Mucosa of stomach (tissue), 1 donor: ENCODE data around the gene SLC51A.
A peak's percentile ranks its signal among the peaks of the same experiment; 100 is the strongest.
"Not testable (repeated sequence)": the region's sequence is repeated elsewhere in the genome, so short reads cannot be mapped to it uniquely, and the experiment has no call there.

ENCODE experiments used
- H3K27me3 ChIP-seq: one replicate; pipeline ENCODE4 v1.7.0; 2013; ENCODE audit warnings: mild to moderate bottlenecking, low read length; ENCODE audit not compliant: control insufficient read depth, insufficient read depth
- H3K36me3 ChIP-seq: one replicate; pipeline ENCODE4 v1.7.0; 2013; ENCODE audit warnings: low read length; ENCODE audit not compliant: control insufficient read depth, insufficient read depth
- H3K4me1 ChIP-seq: one replicate; pipeline ENCODE4 v1.7.0; 2013; ENCODE audit warnings: mild to moderate bottlenecking, low read length; ENCODE audit not compliant: control insufficient read depth, insufficient read depth
- H3K4me3 ChIP-seq: one replicate; pipeline ENCODE4 v1.7.0; 2013; ENCODE audit warnings: low read length
- H3K9ac ChIP-seq: one replicate; pipeline ENCODE4 v1.7.0; 2013; ENCODE audit warnings: mild to moderate bottlenecking, low read length, moderate library complexity
- H3K9me3 ChIP-seq: one replicate; pipeline ENCODE4 v1.7.0; 2013; ENCODE audit warnings: mild to moderate bottlenecking, low read length, moderate library complexity; ENCODE audit not compliant: control insufficient read depth
- donor health status: Pancreatic carcinoma.

SLC51A gene

DNA sequence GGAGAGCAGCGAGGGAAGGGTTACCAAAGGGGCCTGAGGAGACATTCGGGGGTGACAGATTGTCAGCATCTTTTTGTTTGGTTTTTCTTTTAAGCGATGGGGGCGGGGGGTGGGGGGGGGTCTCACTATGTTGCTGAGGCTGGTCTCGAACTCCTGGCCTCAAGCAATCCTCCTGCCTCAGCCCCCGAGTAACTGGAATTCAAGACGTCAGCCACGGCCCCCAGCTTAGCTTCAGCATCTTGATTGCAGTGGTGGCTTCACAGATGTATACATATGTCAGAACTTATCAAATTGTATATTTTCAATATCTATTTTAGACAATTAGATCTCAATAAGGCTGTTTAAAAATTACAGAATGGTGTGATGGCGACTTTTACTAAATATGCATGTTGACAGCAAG lies 36.0 kb upstream of the SLC51A start:
- H3K9me3 ChIP-seq: no peaks in the 10 kb centered on the region
- H3K9ac ChIP-seq: no peak overlapping the region
- H3K4me3 ChIP-seq: no peak overlapping the region
- H3K36me3 ChIP-seq: no peaks in the 10 kb centered on the region
- H3K4me1 ChIP-seq: peaks cover 36% of the 10 kb centered on the region
- H3K27me3 ChIP-seq: no peaks in the 10 kb centered on the region

DNA sequence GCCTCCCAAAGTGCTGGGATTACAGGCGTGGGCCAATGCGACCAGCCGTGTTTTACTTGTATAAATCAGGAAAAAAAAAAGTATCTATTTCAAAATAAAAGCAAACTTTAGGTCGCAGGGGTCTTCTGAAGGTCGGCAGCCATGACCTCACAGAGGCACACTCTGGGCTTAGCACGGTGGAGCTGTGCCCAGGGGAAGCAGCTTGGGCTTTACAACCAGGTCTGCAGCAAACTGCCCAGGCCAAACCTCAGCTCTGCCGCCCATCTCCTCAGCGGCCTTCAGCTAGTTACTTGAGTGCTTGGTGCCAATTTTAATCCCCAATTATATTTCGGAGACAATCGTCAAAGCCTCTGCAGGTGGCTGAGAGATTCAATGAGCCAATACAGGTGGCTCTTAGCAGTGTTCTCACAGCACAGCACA lies 35.2 kb upstream of the SLC51A start:
- no peaks in the 10 kb centered on the region for H3K9me3 ChIP-seq
- no peaks in the 10 kb centered on the region for H3K27me3 ChIP-seq
- H3K4me3 ChIP-seq: no peak overlapping the region
- no peak overlapping the region for H3K9ac ChIP-seq
- H3K36me3 ChIP-seq: no peaks in the 10 kb centered on the region
- peaks cover 36% of the 10 kb centered on the region for H3K4me1 ChIP-seq

DNA sequence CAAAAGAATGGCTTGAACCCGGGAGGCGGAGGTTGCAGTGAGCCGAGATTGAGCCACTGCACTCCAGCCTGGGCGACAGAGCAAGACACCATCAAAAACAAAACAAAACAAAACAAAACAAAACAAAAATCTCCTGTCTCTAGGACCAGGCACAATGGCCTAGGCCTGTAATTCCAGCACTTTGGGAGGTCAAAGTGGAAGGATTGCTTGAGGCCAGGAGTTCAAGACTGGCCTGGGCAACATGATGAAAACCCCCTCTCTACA lies 32.2 kb upstream of the SLC51A start:
- H3K4me1 ChIP-seq: peaks cover 23% of the 10 kb centered on the region
- not testable (repeated sequence) for H3K27me3 ChIP-seq

DNA sequence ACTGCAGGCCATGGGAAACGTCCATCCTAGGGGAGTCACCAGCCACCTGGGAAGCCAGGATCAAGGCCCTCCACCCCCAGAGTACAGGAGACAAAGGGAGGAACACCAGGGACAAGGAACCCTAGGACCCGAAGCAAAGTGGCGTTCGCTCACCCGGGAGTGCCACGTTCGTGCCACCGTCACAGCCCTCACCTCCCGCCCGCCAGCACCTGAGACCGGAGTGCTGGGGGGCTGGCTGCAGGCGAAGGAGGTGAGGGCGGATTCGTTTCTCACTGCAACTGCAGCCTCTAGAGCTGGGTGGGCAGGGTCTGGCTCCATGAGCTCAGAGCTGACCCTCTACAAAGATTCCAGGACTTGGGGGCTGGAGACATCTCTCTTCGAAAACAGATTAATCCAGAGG lies 31.5 kb upstream of the SLC51A start:
- no peak overlapping the region for H3K4me3 ChIP-seq
- no peaks in the 10 kb centered on the region for H3K9me3 ChIP-seq
- H3K4me1 ChIP-seq: peaks cover 16% of the 10 kb centered on the region
- no peak overlapping the region for H3K9ac ChIP-seq
- no peaks in the 10 kb centered on the region for H3K27me3 ChIP-seq
- no peaks in the 10 kb centered on the region for H3K36me3 ChIP-seq

More for the DNA sequence above, 32.2 kb upstream of the SLC51A start:
- H3K9ac ChIP-seq, H3K4me3 ChIP-seq, H3K36me3 ChIP-seq, H3K9me3 ChIP-seq: not testable (repeated sequence)

DNA sequence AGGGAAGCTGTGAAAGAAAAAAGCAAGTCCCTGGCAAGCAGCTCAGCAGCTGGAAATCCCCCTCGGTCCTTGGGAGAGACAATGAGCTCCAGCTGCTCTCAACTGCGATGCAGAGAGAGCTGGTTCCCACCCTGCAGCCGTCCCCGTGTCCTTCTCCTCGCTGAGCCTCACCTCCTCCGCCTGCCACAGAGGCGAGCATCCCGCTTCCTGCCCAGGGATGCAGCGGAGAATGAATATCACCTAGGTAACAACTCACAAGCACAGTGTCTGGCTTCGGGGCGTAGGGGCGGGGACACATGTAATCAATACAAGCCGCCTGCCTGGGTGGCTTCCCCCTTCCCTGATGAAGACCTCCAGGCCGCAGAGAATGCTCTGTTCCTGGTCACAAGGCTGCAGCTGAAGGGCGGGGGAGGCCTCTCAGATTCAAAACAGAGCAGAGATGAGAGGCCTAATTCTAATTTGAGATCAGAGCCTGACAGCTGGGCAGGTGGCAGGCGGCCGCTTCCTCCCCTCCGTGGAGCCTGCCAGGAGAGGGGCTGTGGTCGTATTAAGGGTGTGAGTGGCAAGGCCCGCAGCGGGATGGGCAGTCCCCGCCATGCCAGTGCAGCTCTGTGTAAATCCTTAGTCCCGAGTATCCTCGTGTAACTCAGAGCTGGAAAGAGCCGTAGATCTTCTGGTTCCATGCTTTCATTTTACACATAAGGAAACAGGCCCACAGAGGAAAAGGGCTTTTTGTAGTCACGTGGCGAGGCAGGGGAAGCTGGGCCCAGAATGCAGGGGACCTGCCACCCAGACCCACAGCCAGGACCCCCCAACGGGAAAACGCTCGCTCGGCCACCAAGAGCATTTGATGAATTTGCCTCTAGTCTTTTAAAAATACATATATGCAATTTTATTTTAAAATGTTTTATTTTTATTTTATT lies 29.4 kb upstream of the SLC51A start:
- Histone ChIP-seq H3K36me3 (no peaks in the 10 kb centered on the region), H3K4me3 (no peak overlapping the region), H3K27me3 (no peaks in the 10 kb centered on the region), H3K9me3 (no peaks in the 10 kb centered on the region), H3K9ac (peak overlapping the region; percentile 7), H3K4me1 (peaks cover 14% of the 10 kb centered on the region)

DNA sequence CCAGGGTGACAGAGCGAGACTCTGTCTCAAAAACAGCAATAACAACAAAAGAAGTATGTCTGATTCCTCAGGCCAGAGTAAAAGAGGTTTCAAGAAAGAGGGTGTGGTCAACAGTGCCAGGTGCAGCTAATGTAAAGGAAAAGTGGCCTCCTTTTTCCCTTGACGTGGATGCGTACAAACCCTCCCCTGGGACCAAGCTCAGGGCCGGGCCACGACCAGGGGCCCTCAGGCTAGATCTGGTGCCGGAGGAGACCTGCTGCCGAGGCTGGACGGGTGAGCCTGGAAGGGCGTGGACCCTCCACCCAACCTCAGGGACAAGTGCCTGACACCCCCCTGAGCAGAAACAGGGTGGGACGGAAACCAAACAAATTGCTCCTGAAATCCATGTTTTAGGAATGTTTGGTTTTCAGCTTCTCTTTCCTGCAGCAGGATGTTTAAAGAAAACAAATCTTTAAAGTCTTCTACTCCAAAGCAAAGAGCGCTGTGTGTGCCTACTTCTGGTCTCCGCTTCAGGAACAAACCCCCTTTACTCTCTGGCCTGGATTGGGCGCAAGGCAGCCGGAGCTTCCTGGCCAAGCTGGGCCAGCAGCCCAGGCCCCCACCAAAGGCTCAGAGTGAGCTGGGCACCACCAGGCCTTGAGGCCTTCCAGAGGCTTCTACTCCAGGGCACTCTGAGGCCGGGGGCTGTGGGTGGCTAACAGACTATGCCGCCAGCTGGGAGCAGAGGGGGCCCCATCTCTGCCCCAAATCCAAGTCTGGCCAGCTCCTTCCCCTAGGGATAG lies 26.6 kb upstream of the SLC51A start:
- Histone ChIP-seq H3K9me3 (no peaks in the 10 kb centered on the region), H3K9ac (no peak overlapping the region), H3K27me3 (no peaks in the 10 kb centered on the region), H3K4me1 (peaks cover 30% of the 10 kb centered on the region), H3K36me3 (no peaks in the 10 kb centered on the region), H3K4me3 (no peak overlapping the region)

DNA sequence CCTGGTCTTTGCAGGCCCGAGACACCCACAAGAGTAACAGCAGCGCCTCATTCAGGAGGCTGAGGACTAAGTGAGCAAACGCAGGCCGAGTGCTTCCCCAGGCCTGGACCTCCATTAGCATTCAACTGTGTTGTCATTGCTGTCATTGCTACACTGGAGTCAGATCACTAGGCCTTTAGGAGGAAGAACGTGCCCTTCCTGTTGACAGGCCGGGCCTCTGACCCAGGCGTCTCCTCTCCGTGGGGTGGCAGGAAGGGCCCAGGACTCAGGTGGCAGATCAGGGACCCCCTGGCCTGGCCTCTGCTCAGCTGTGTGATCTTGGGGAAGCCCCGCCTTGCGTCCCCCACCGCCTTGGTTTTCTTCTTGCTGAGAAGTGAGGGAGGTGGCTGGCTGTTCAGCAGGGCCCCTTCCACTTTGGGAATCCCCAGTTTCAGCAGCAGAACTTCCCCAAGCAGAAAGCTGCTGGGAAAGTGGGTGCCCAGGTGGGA lies 24.3 kb upstream of the SLC51A start:
- Histone ChIP-seq H3K9me3 (no peaks in the 10 kb centered on the region), H3K4me1 (peaks cover 48% of the 10 kb centered on the region), H3K9ac (peak overlapping the region; percentile 32), H3K4me3 (no peak overlapping the region), H3K27me3 (no peaks in the 10 kb centered on the region), H3K36me3 (no peaks in the 10 kb centered on the region)

DNA sequence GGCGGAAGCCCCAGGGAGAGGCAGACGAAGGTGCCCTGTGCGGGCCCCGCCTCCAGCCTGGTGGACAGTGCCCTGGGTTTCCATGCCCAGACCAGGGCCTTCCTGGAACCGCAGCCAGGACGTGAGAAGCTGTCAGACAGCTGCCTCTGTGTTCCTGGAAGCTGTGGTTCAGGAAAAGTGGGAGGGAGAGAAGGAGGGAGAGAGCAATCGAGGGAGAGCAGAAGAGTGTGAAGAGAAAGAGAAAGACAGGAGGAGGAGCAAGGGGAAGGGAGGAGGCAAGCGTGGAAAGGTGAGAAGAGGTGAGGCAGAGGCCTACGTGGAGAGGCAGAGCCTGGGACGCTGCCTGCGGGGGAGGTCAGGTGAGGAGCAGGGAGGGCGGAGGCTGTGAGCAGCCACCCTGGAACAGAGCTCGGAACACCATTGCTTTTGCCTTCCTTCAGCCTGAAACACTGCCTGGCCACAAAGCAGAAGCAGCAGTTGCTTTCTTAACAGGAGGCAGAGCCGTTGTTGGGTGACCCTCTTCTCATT lies 23.7 kb upstream of the SLC51A start:
- Histone ChIP-seq H3K4me3 (no peak overlapping the region), H3K36me3 (no peaks in the 10 kb centered on the region), H3K4me1 (peaks cover 48% of the 10 kb centered on the region), H3K9me3 (no peaks in the 10 kb centered on the region), H3K27me3 (no peaks in the 10 kb centered on the region), H3K9ac (peak overlapping the region; percentile 32)

DNA sequence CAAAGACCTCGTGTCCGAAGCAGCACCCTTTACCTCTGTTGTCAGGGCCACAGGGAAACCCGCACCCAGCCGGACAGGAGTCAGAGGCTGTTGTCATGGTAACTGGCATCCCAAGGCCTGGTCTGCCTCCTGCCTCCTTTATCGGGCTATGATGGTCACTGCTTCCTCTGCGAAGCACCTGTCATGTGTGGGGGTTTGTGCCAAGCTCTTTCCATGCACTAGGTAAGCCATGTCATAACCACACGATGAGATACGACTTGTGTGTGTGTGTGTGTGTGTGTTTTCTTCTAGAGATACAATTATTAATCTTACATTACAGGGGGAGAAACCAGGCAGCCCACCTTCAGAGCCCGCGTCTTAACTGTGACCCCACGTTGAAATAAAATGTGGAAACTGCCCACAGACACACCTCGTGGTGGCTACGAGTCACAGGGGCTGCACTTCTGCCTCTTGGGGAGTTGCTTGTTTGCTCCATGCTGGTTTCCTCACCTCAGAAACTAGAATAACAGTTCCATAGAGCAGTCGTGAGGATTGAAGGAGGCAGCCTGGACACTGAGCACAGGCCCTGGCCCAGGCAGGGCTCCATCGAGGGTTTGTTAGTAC lies 23.1 kb upstream of the SLC51A start:
- peaks cover 48% of the 10 kb centered on the region for H3K4me1 ChIP-seq

DNA sequence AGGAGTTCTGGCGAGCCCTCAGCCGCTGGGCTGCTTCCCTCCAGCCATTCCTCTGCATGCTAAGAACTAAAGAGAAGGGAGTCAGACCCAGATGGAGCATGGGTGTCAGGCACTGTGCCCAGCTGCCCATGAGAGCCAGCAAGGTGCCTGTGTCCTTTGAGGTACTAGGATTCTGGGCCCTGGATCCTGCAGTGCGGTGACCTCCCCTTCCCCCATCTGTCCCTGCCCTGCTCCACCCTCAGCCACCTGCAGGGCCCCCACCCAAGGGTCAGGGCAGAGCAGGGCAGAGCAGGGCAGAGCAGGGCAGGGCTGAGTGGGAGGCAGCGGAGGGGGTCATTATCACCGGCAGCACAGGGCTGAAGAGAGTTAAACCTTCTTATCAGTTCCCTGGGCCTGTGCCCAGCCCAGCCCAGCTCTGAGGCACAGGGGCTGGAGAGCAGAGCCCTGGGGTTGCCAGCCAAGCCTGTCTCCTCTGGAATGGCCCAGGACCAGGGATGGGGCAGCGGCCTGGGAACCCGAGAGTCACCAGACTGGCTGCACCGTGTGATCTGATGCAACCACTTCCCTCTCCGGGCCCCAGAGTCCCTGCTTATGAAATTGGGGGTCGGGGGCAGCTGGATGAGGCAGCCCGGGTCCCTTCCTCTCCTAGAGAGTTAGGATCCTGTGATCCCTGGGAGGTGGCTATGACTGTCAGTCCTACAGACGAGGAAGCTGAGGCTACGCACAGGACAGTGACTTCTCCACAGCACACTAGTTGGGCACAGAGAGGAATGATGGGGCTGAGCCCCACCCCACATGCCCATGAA lies 22.4 kb upstream of the SLC51A start:
- Histone ChIP-seq H3K4me3 (peak overlapping the region; percentile 23), H3K9me3 (no peaks in the 10 kb centered on the region), H3K36me3 (no peaks in the 10 kb centered on the region), H3K9ac (peak overlapping the region; percentile 48), H3K27me3 (no peaks in the 10 kb centered on the region), H3K4me1 (peaks cover 48% of the 10 kb centered on the region)

More for the DNA sequence above, 23.1 kb upstream of the SLC51A start:
- Histone ChIP-seq H3K27me3 (no peaks in the 10 kb centered on the region), H3K4me3 (peak overlapping the region; percentile 16), H3K36me3 (no peaks in the 10 kb centered on the region), H3K9ac (peak overlapping the region; percentile 48), H3K9me3 (no peaks in the 10 kb centered on the region)

DNA sequence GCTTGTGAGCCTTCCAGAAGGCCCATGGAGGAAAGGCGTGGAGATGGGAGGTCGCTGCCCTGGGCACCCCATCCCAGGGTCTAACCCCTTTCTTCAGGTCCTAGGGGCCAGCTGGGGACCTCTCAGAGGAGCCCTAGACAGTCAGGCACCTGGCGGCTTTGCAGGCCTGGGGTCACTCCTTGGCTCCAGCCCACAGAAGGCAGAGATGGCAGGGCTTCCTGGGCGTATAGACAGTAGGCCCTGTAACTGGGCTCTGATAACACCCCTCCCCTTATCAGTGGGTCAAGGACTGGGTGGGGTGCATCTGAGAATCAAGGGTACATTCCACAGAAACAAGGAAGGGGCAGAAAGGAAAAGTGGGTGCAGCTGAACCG lies 21.8 kb upstream of the SLC51A start:
- no peaks in the 10 kb centered on the region for H3K27me3 ChIP-seq
- H3K4me3 ChIP-seq: peak overlapping the region; percentile 23
- no peaks in the 10 kb centered on the region for H3K36me3 ChIP-seq
- peak overlapping the region; percentile 48 for H3K9ac ChIP-seq
- H3K4me1 ChIP-seq: peaks cover 48% of the 10 kb centered on the region
- H3K9me3 ChIP-seq: no peaks in the 10 kb centered on the region
